DND-41 (cell line): ENCODE measurements around the gene LHFPL2.
"Not testable (repeated sequence)": the region's sequence is repeated elsewhere in the genome, so short reads cannot be mapped to it uniquely, and the experiment has no call there.

Experiments
- ATAC-seq: fragments of 200-7000 bp; cut with Tn5 transposase; 3 replicates; pipeline ENCODE4 v1.9.1; 2021; ENCODE audit warnings: low read depth; ENCODE audit not compliant: insufficient read depth
- DNase-seq: peaks from one replicate; pipeline ENCODE4 v3.0.0-alpha.2; 2020
- H2AFZ ChIP-seq: 2 replicates; pipeline ENCODE4 v1.6.0; 2012; ENCODE audit warnings: low read depth, low read length
- H3K27ac ChIP-seq: 2 replicates; pipeline ENCODE4 v1.5.1; 2012; ENCODE audit warnings: low read length, inconsistent platforms
- H3K27me3 ChIP-seq: fragments of 200-600 bp; sonication (generic); 2 replicates; pipeline ENCODE4 v1.6.0; 2012; ENCODE audit warnings: low read length, mild to moderate bottlenecking, inconsistent platforms; ENCODE audit not compliant: insufficient read depth, poor library complexity
- H3K36me3 ChIP-seq: 2 replicates; pipeline ENCODE4 v1.5.1; 2012; ENCODE audit warnings: low read length, inconsistent platforms; ENCODE audit not compliant: insufficient read depth
- H3K4me1 ChIP-seq: 2 replicates; pipeline ENCODE4 v1.5.1; 2012; ENCODE audit warnings: mild to moderate bottlenecking, low read length; ENCODE audit not compliant: insufficient read depth
- H3K4me2 ChIP-seq: 2 replicates; pipeline ENCODE4 v1.6.0; 2012; ENCODE audit warnings: mild to moderate bottlenecking, moderate library complexity, low read length, inconsistent platforms; ENCODE audit not compliant: insufficient read depth
- H3K4me3 ChIP-seq, 2 experiments: fragments of 200-600 bp in 1 of 2; shearing (Covaris generic) in 1 of 2; 2 replicates each; pipeline ENCODE4 v1.5.1; 2012 to 2016; ENCODE audit warnings: inconsistent platforms in 2 of 2, low read length in 2 of 2, mild to moderate bottlenecking in 2 of 2, low read depth in 1 of 2, moderate library complexity in 1 of 2
- H3K79me2 ChIP-seq: 2 replicates; pipeline ENCODE4 v1.6.0; 2012; ENCODE audit warnings: low read length, inconsistent platforms; ENCODE audit not compliant: insufficient read depth
- H3K9ac ChIP-seq: 2 replicates; pipeline ENCODE4 v1.6.0; 2012; ENCODE audit warnings: low read depth, mild to moderate bottlenecking, inconsistent platforms, low read length, moderate library complexity
- H3K9me3 ChIP-seq: 2 replicates; pipeline ENCODE4 v1.5.1; 2012; ENCODE audit warnings: low read length, moderate library complexity, mild to moderate bottlenecking, inconsistent platforms; ENCODE audit not compliant: insufficient read depth, severe bottlenecking
- H4K20me1 ChIP-seq: 2 replicates; pipeline ENCODE4 v1.6.0; 2012; ENCODE audit warnings: low read length; ENCODE audit not compliant: insufficient read depth
- EZH2 ChIP-seq: IDR thresholded peaks from 3 replicates; pipeline ENCODE4 v1.6.1; 2012; ENCODE audit warnings: borderline replicate concordance, low read depth, mild to moderate bottlenecking, moderate library complexity, low read length, inconsistent platforms; ENCODE audit not compliant: severe bottlenecking
- TF ChIP-seq, protein P1 (sequence below): IDR thresholded peaks from 2 replicates; pipeline ENCODE4 v1.5.1; 2012; ENCODE audit warnings: borderline replicate concordance, low read length, moderate library complexity, mild to moderate bottlenecking; ENCODE audit not compliant: poor library complexity, severe bottlenecking; ENCODE audit errors: extremely low read depth

The LHFPL2 gene

GRCh38 chr5:78621291-78621738 lies 27.3 kb downstream of the LHFPL2 start:
- Histone ChIP-seq H2AFZ (no peak overlapping the region), H3K27me3 (no peaks in the 10 kb centered on the region), H3K9ac (no peak overlapping the region), H3K9me3 (no peaks in the 10 kb centered on the region), H3K4me1 (no peaks in the 10 kb centered on the region), H3K27ac (no peak overlapping the region), H3K79me2 (no peaks in the 10 kb centered on the region), H3K36me3 (no peaks in the 10 kb centered on the region), H3K4me3 (no peak overlapping the region), H4K20me1 (no peaks in the 10 kb centered on the region), H3K4me2 (no peak overlapping the region)
- no peak for ATAC-seq
- no peak for TF ChIP-seq EZH2
- TF ChIP-seq, protein P1, sequence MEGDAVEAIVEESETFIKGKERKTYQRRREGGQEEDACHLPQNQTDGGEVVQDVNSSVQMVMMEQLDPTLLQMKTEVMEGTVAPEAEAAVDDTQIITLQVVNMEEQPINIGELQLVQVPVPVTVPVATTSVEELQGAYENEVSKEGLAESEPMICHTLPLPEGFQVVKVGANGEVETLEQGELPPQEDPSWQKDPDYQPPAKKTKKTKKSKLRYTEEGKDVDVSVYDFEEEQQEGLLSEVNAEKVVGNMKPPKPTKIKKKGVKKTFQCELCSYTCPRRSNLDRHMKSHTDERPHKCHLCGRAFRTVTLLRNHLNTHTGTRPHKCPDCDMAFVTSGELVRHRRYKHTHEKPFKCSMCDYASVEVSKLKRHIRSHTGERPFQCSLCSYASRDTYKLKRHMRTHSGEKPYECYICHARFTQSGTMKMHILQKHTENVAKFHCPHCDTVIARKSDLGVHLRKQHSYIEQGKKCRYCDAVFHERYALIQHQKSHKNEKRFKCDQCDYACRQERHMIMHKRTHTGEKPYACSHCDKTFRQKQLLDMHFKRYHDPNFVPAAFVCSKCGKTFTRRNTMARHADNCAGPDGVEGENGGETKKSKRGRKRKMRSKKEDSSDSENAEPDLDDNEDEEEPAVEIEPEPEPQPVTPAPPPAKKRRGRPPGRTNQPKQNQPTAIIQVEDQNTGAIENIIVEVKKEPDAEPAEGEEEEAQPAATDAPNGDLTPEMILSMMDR = no peak
- no peak for DNase-seq

DNA sequence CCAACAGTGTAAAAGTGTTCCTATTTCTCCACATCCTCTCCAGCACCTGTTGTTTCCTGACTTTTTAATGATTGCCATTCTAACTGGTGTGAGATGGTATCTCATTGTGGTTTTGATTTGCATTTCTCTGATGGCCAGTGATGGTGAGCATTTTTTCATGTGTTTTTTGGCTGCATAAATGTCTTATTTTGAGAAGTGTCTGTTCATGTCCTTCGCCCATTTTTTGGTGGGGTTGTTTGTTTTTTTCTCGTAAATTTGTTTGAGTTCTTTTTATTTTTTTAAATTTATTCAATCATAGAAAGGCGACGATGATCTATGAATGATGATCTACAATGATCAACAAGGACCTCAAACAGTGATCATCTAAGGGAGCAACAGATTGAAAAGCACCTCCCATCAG lies 28.5 kb downstream of the LHFPL2 start:
- DNase-seq, H3K36me3 ChIP-seq, H2AFZ ChIP-seq, H3K27ac ChIP-seq, H3K27me3 ChIP-seq, H3K9ac ChIP-seq, H3K4me1 ChIP-seq, H4K20me1 ChIP-seq, ATAC-seq, H3K79me2 ChIP-seq, H3K4me2 ChIP-seq, H3K9me3 ChIP-seq, H3K4me3 ChIP-seq: not testable (repeated sequence)

- Histone ChIP-seq H3K36me3 (no peaks in the 10 kb centered on the region), H3K79me2 (no peaks in the 10 kb centered on the region), H3K27ac (no peak overlapping the region), H2AFZ (no peak overlapping the region), H3K4me2 (no peak overlapping the region), H3K9me3 (no peaks in the 10 kb centered on the region), H3K4me1 (no peaks in the 10 kb centered on the region), H3K4me3 (no peak overlapping the region), H3K9ac (no peak overlapping the region), H3K27me3 (peaks cover 2% of the 10 kb centered on the region), H4K20me1 (no peaks in the 10 kb centered on the region)
- TF ChIP-seq, protein P1 = no peak
- TF ChIP-seq EZH2 = no peak
- no peak for ATAC-seq
- DNase-seq = no peak
These were observed 30.3 kb downstream of the LHFPL2 start for GRCh38 chr5:78618303-78618702.

GRCh38 chr5:78615697-78616096 lies 32.9 kb downstream of the LHFPL2 start:
- Histone ChIP-seq H3K36me3 (no peaks in the 10 kb centered on the region), H3K4me2 (no peak overlapping the region), H2AFZ (no peak overlapping the region), H3K9me3 (no peaks in the 10 kb centered on the region), H4K20me1 (no peaks in the 10 kb centered on the region), H3K27me3 (peaks cover 7% of the 10 kb centered on the region), H3K4me1 (no peaks in the 10 kb centered on the region), H3K4me3 (no peak overlapping the region), H3K79me2 (no peaks in the 10 kb centered on the region), H3K9ac (no peak overlapping the region), H3K27ac (no peak overlapping the region)
- TF ChIP-seq EZH2 = no peak
- TF ChIP-seq, protein P1 = no peak
- no peak for DNase-seq
- ATAC-seq = no peak
